Glutamatergic neuron (in vitro differentiated cells): ENCODE data around the gene TMEM271. TPM values are rescaled to one million over a fixed set of nuclear protein-coding genes. Genes with fewer than 3 reads are reported as not detected.

Source experiments
- DNase-seq: peaks from one replicate; pipeline ENCODE4 v3.0.0; 2022
- H3K27ac Mint-ChIP-seq: one replicate; pipeline ENCODE4 v1.8.0; 2020; ENCODE audit warnings: mild to moderate bottlenecking, mixed read lengths, inconsistent platforms; ENCODE audit not compliant: unreplicated experiment
- H3K27me3 Mint-ChIP-seq: one replicate; pipeline ENCODE4 v1.8.0; 2020; ENCODE audit warnings: mild to moderate bottlenecking, moderate library complexity, mixed read lengths, inconsistent platforms; ENCODE audit not compliant: unreplicated experiment
- H3K36me3 Mint-ChIP-seq: one replicate; pipeline ENCODE4 v1.8.0; 2020; ENCODE audit warnings: mild to moderate bottlenecking, mixed read lengths, inconsistent platforms; ENCODE audit not compliant: unreplicated experiment
- H3K4me1 Mint-ChIP-seq: one replicate; pipeline ENCODE4 v1.8.0; 2020; ENCODE audit warnings: mild to moderate bottlenecking, low read depth, mixed read lengths, inconsistent platforms; ENCODE audit not compliant: unreplicated experiment
- H3K4me3 Mint-ChIP-seq: one replicate; pipeline ENCODE4 v1.8.0; 2020; ENCODE audit warnings: mild to moderate bottlenecking, mixed read lengths, inconsistent platforms; ENCODE audit not compliant: unreplicated experiment
- H3K9me3 Mint-ChIP-seq: one replicate; pipeline ENCODE4 v1.8.0; 2020; ENCODE audit warnings: mild to moderate bottlenecking, moderate library complexity, mixed read lengths, inconsistent platforms; ENCODE audit not compliant: unreplicated experiment
- total RNA-seq: library from RNA; stranded (reverse); fragmentation: NEBNext Ultra II Directional; extraction: Animal tissue kit (Norgen Biotek cat#: 25700); gene quantifications from one replicate; pipeline ENCODE4 v1.2.1, GENCODE V29; 2021; ENCODE audit not compliant: unreplicated experiment
- TF ChIP-seq, protein P1 (sequence below): fragments of 200-600 bp; sonication (generic); IDR thresholded peaks from one replicate; pipeline ENCODE4 v1.5.0; 2021; ENCODE audit not compliant: partially characterized antibody, unreplicated experiment

Gene TMEM271
- total RNA-seq, 1 donor from 2014 or later = 22.7 TPM

- H3K4me1 Mint-ChIP-seq = no peaks in the 10 kb centered on the region
- H3K27ac Mint-ChIP-seq = no peak overlapping the region
- DNase-seq = no peak
- no peak overlapping the region for H3K4me3 Mint-ChIP-seq
- peaks cover 5% of the 10 kb centered on the region for H3K9me3 Mint-ChIP-seq
- no peaks in the 10 kb centered on the region for H3K27me3 Mint-ChIP-seq
- peaks cover 11% of the 10 kb centered on the region for H3K36me3 Mint-ChIP-seq
- TF ChIP-seq, protein P1, sequence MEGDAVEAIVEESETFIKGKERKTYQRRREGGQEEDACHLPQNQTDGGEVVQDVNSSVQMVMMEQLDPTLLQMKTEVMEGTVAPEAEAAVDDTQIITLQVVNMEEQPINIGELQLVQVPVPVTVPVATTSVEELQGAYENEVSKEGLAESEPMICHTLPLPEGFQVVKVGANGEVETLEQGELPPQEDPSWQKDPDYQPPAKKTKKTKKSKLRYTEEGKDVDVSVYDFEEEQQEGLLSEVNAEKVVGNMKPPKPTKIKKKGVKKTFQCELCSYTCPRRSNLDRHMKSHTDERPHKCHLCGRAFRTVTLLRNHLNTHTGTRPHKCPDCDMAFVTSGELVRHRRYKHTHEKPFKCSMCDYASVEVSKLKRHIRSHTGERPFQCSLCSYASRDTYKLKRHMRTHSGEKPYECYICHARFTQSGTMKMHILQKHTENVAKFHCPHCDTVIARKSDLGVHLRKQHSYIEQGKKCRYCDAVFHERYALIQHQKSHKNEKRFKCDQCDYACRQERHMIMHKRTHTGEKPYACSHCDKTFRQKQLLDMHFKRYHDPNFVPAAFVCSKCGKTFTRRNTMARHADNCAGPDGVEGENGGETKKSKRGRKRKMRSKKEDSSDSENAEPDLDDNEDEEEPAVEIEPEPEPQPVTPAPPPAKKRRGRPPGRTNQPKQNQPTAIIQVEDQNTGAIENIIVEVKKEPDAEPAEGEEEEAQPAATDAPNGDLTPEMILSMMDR = no peak
These were observed 30.5 kb downstream of the TMEM271 start for GRCh38 chr4:545612-546011.

DNA sequence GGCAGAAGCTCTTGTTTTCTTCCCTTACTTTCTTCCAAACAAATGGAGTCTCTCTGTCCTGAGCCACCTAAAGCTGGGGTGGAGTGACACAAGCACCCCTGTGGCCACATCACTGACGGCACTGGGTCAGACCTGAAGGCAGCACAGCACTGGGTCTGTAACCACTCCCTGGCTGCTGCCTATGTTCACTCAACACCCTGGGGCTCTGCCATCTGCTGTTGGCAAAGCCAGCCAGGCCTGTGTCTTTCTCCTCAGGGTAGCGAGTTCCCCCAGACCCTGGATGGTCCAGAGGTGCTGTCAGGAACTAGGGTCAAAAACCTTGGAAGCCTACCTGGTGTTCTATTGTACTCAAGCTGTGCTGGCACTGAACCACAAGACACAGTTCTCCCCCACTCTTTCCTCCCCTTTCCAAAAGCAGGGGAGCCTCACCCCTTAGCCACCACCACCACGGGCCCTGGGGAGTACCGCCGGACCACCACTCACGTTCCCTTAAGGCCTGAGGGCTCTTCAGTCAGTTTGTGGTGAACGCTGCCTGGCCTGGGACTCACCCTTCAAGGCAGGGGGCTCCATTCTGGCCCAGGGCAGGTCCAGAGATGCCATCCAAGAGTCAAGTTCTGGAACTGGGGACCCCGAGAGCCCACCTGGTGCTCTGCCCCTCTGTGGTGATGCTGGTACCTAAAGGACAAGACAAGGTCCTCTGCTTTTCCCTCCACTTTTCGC lies 31.5 kb downstream of the TMEM271 start:
- DNase-seq = no peak
- no peak overlapping the region for H3K4me3 Mint-ChIP-seq
- H3K4me1 Mint-ChIP-seq = no peaks in the 10 kb centered on the region
- peaks cover 11% of the 10 kb centered on the region for H3K36me3 Mint-ChIP-seq
- no peaks in the 10 kb centered on the region for H3K27me3 Mint-ChIP-seq
- TF ChIP-seq, protein P1 = no peak
- H3K27ac Mint-ChIP-seq = no peak overlapping the region
- H3K9me3 Mint-ChIP-seq = peaks cover 5% of the 10 kb centered on the region

DNA sequence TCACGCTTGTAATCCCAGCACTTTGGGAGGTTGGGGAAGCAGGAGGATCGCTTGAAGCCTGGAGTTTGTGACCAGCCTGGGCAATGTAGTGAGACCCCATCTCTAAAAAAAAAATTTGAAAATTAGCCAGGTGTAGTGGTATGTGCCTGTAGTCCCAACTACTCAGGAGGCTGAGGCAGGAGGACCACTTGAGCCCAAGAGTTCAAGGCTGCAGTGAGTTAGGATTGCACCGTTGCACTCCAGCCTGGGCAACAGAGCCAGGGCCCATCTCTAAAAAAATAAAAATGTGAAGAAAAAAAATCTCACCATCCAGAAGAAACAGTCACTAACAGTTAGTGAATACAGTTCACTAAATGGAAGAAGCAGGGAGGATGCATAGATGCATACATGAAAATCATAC lies 34.8 kb downstream of the TMEM271 start:
- Mint-ChIP-seq H3K36me3 (peaks cover 11% of the 10 kb centered on the region), H3K9me3 (peaks cover 5% of the 10 kb centered on the region)
- no peak for DNase-seq

GRCh38 chr4:538542-539142 lies 37.5 kb downstream of the TMEM271 start:
- Mint-ChIP-seq H3K4me3 (no peak overlapping the region), H3K9me3 (no peaks in the 10 kb centered on the region)

More for the DNA sequence above, 34.8 kb downstream of the TMEM271 start:
- no peak overlapping the region for H3K27ac Mint-ChIP-seq
- H3K27me3 Mint-ChIP-seq = peaks cover 1% of the 10 kb centered on the region
- TF ChIP-seq, protein P1 = no peak
- no peak overlapping the region for H3K4me3 Mint-ChIP-seq
- H3K4me1 Mint-ChIP-seq = no peaks in the 10 kb centered on the region

More at GRCh38 chr4:538542-539142, 37.5 kb downstream of the TMEM271 start:
- TF ChIP-seq, protein P1 = no peak
- Mint-ChIP-seq H3K4me1 (peaks cover 2% of the 10 kb centered on the region), H3K27me3 (peaks cover 1% of the 10 kb centered on the region), H3K27ac (no peak overlapping the region), H3K36me3 (peaks cover 3% of the 10 kb centered on the region)
- DNase-seq = no peak
